Ascending aorta (tissue), 2 donors: ENCODE results near the gene MEIS2. TPM values are rescaled to one million over a fixed set of nuclear protein-coding genes. Genes with fewer than 3 reads are reported as not detected.

Source experiments
- DNase-seq, 2 donors: peaks; one replicate each; pipeline ENCODE4 v3.0.0-alpha.2; 2019; ENCODE audit warnings: low spot score in 2 of 2
- H3K27ac ChIP-seq, 2 donors: fragments of 200-600 bp; sonication (generic); one replicate each; pipeline ENCODE4 v1.5.1; 2016 to 2017; ENCODE audit warnings: mild to moderate bottlenecking in 1 of 2
- H3K27me3 ChIP-seq: fragments of 200-600 bp; sonication (generic); one replicate; pipeline ENCODE4 v1.5.1; 2017
- H3K36me3 ChIP-seq, 2 donors: fragments of 200-600 bp; sonication (generic); one replicate each; pipeline ENCODE4 v1.5.1; 2016
- H3K4me1 ChIP-seq, 2 donors: fragments of 200-600 bp; sonication (generic); one replicate each; pipeline ENCODE4 v1.5.1; 2016 to 2017; ENCODE audit warnings: mild to moderate bottlenecking in 1 of 2
- H3K4me3 ChIP-seq, 2 donors: fragments of 200-600 bp; sonication (generic); one replicate each; pipeline ENCODE4 v1.5.1; 2016 to 2017; ENCODE audit warnings: mild to moderate bottlenecking in 1 of 2
- H3K9me3 ChIP-seq, 2 donors: fragments of 200-600 bp; sonication (generic); one replicate each; pipeline ENCODE4 v1.5.1; 2016
- intact Hi-C: fragments of 100-400 bp; cut with DNase I; formaldehyde crosslinking; loops from one replicate; pipeline ENCODE4 v1.15.1; 2023
- total RNA-seq: library from RNA; depleted of rRNA; stranded (reverse); fragments of >200 nt; gene quantifications from one replicate; pipeline ENCODE4 v1.1.0, GENCODE V29; 2016
- TF ChIP-seq, protein P1 (sequence below), 3 experiments: fragments of 200-600 bp in 2 of 3; fragments of 450-650 bp in 1 of 3; sonication (generic) in 2 of 3; IDR thresholded peaks; one replicate each; pipeline ENCODE4 v1.5.1; 2016 to 2019; ENCODE audit warnings: antibody characterized with exemption in 3 of 3, mild to moderate bottlenecking in 1 of 3, moderate library complexity in 1 of 3

The MEIS2 gene
- total RNA-seq, 1 donor from 2014 or later: 11.5 TPM

DNA sequence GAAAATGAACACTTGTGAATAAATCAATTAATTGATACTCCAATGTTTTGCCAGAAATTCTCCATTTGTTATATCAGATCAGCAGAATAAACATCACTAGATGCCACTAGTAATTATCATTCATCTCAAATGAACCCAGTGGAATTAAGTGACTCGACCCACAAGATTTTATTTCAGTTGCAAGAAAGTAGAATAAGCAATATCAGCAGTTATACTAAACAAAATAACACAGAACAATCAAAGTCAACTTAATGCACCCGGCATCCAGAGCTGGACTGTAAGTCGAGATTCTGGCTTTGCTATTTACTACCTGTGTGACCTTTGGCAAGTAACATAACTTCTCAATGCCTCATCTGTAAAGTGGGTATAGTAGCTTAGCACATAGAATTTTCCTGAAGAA lies 256.5 kb downstream of the MEIS2 start:
- intact Hi-C loops: no loop called here

DNA sequence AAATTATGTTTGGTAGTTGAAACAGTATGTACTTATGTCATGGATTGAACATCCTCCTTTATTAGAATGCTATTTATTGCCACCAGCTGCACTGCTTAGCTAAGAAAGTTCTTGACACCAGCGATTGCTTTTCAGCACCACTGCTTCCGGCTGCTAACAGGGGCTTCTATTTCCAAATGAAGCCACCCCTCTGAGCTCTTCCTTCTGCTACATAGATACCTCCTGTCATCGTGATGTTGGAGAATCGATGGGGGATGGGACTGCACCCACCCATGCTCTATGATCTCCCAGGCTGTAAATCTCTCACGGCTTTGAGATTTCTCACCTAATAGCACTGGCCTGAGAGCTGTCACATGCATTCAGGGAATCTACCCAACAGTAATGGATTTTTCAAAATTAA lies 259.2 kb downstream of the MEIS2 start:
- H3K4me3 ChIP-seq: no peak overlapping the region
- DNase-seq: no peak
- intact Hi-C loops: no loop called here
- no peaks in the 10 kb centered on the region for H3K36me3 ChIP-seq
- TF ChIP-seq, protein P1, sequence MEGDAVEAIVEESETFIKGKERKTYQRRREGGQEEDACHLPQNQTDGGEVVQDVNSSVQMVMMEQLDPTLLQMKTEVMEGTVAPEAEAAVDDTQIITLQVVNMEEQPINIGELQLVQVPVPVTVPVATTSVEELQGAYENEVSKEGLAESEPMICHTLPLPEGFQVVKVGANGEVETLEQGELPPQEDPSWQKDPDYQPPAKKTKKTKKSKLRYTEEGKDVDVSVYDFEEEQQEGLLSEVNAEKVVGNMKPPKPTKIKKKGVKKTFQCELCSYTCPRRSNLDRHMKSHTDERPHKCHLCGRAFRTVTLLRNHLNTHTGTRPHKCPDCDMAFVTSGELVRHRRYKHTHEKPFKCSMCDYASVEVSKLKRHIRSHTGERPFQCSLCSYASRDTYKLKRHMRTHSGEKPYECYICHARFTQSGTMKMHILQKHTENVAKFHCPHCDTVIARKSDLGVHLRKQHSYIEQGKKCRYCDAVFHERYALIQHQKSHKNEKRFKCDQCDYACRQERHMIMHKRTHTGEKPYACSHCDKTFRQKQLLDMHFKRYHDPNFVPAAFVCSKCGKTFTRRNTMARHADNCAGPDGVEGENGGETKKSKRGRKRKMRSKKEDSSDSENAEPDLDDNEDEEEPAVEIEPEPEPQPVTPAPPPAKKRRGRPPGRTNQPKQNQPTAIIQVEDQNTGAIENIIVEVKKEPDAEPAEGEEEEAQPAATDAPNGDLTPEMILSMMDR (IDR thresholded peaks at IDR 0.05): no peak
- H3K9me3 ChIP-seq: no peaks in the 10 kb centered on the region
- H3K27me3 ChIP-seq: no peaks in the 10 kb centered on the region
- no peaks in the 10 kb centered on the region for H3K4me1 ChIP-seq
- H3K27ac ChIP-seq: no peak overlapping the region

More for the DNA sequence above, 256.5 kb downstream of the MEIS2 start:
- H3K9me3 ChIP-seq: no peaks in the 10 kb centered on the region
- H3K4me3 ChIP-seq: no peak overlapping the region
- no peak overlapping the region for H3K27ac ChIP-seq
- no peaks in the 10 kb centered on the region for H3K36me3 ChIP-seq
- TF ChIP-seq, protein P1 (IDR thresholded peaks at IDR 0.05): no peak
- no peaks in the 10 kb centered on the region for H3K27me3 ChIP-seq
- no peak for DNase-seq
- H3K4me1 ChIP-seq: no peaks in the 10 kb centered on the region
